Testis (tissue), 3 donors: ENCODE data around the gene PRKCD. TPM values are rescaled to one million over a fixed set of nuclear protein-coding genes. Genes with fewer than 3 reads are reported as not detected.

Experiments used
- DNase-seq: peaks from one replicate; pipeline ENCODE4 v3.0.0-alpha.2; 2019
- H3K27ac ChIP-seq, 2 donors: fragments of 200-600 bp; sonication (generic); one replicate each; pipeline ENCODE4 v1.5.1; 2019
- H3K27me3 ChIP-seq: fragments of 200-600 bp; sonication (generic); one replicate; pipeline ENCODE4 v1.5.1; 2019
- H3K36me3 ChIP-seq: fragments of 200-600 bp; sonication (generic); one replicate; pipeline ENCODE4 v1.5.1; 2017; ENCODE audit warnings: low read depth; ENCODE audit errors: missing control alignments
- H3K4me1 ChIP-seq: fragments of 200-600 bp; sonication (generic); one replicate; pipeline ENCODE4 v1.5.1; 2019
- H3K4me3 ChIP-seq, 2 donors: fragments of 200-600 bp; sonication (generic); one replicate each; pipeline ENCODE4 v1.5.1; 2017 to 2019
- H3K9me3 ChIP-seq: fragments of 200-600 bp; sonication (generic); one replicate; pipeline ENCODE4 v1.5.1; 2017
- CTCF ChIP-seq, 3 experiments: fragments of 450-650 bp in 2 of 3; fragments of 200-600 bp in 1 of 3; sonication (generic) in 1 of 3; IDR thresholded peaks; one replicate each; pipeline ENCODE4 v1.5.1; 2016 to 2019; ENCODE audit warnings: antibody characterized with exemption in 3 of 3, mild to moderate bottlenecking in 2 of 3, moderate library complexity in 1 of 3
- POLR2A ChIP-seq: fragments of 450-650 bp; IDR thresholded peaks from one replicate; pipeline ENCODE4 v1.6.1; 2017; ENCODE audit warnings: antibody characterized with exemption, mild to moderate bottlenecking, moderate library complexity
- WGBS, 2 donors: methylation state at CpG; one replicate each; pipeline ENCODE4 v1.1.5; 2018; 5-methylcytosine and 5-hydroxymethylcytosine counted together
- intact Hi-C: fragments of 100-400 bp; cut with DNase I; formaldehyde crosslinking; loops from one replicate; pipeline ENCODE4 v1.15.1; 2023; ENCODE audit warnings: low total_unique reads
- polyA plus RNA-seq: library from polyadenylated mRNA; stranded (reverse); fragments of 350-450 nt; fragmentation: Illumina TruSeq; extraction: RNeasy Lipid Tissue Mini Kit (QIAGEN cat#74804); gene quantifications from one replicate; pipeline ENCODE4 v1.2.3, GENCODE V29; 2014; ENCODE audit warnings: low read depth, low replicate concordance; ENCODE audit not compliant: insufficient read depth
- total RNA-seq, 2 donors: library from RNA; depleted of rRNA; stranded (reverse); fragments of >200 nt; gene quantifications; one replicate each; pipeline ENCODE4 v1.2.3, GENCODE V29; 2016

Gene PRKCD
- total and polyA plus RNA-seq, 3 donors from 2014 or later, result 36.3 to 44.5 (median 42.3) TPM

- Histone ChIP-seq H3K36me3 (no peaks in the 10 kb centered on the region), H3K27me3 (no peaks in the 10 kb centered on the region), H3K27ac (no peak overlapping the region), H3K4me3 (no peak overlapping the region), H3K9me3 (no peaks in the 10 kb centered on the region), H3K4me1 (no peaks in the 10 kb centered on the region)
- intact Hi-C loops, result no loop called here
- no peak for DNase-seq
- TF ChIP-seq CTCF (IDR thresholded peaks at IDR 0.05), result no peak
- no peak for TF ChIP-seq POLR2A
- WGBS, 2 donors, result 57 to 83% methylated on average over 4 to 5 of the region's 5 CpGs
Observed at GRCh38 chr3:53224026-53224425, 63.0 kb downstream of the PRKCD start.

GRCh38 chr3:53224536-53224935 lies 63.5 kb downstream of the PRKCD start:
- Histone ChIP-seq H3K4me3 (no peak overlapping the region), H3K27ac (no peak overlapping the region), H3K36me3 (no peaks in the 10 kb centered on the region), H3K27me3 (no peaks in the 10 kb centered on the region), H3K9me3 (no peaks in the 10 kb centered on the region), H3K4me1 (no peaks in the 10 kb centered on the region)
- 71% methylated on average over 5 of the region's 5 CpGs; no CpG with 5 or more reads in 1 of the 2 donors for whole genome bisulfite sequencing, 2 donors
- intact Hi-C loops, result no loop called here
- no peak for TF ChIP-seq POLR2A
- TF ChIP-seq CTCF (IDR thresholded peaks at IDR 0.05), result no peak
- no peak for DNase-seq

- Histone ChIP-seq H3K4me1 (no peaks in the 10 kb centered on the region), H3K9me3 (no peaks in the 10 kb centered on the region), H3K27me3 (no peaks in the 10 kb centered on the region), H3K27ac (no peak overlapping the region), H3K4me3 (no peak overlapping the region), H3K36me3 (no peaks in the 10 kb centered on the region)
- no peak for DNase-seq
- intact Hi-C loops, result no loop called here
- TF ChIP-seq CTCF (IDR thresholded peaks at IDR 0.05) (no peak), POLR2A (no peak)
- 83 to 92% methylated on average over 5 to 6 of the region's 6 CpGs for WGBS, 2 donors
Observed at GRCh38 chr3:53225181-53225580, 64.2 kb downstream of the PRKCD start.

DNA sequence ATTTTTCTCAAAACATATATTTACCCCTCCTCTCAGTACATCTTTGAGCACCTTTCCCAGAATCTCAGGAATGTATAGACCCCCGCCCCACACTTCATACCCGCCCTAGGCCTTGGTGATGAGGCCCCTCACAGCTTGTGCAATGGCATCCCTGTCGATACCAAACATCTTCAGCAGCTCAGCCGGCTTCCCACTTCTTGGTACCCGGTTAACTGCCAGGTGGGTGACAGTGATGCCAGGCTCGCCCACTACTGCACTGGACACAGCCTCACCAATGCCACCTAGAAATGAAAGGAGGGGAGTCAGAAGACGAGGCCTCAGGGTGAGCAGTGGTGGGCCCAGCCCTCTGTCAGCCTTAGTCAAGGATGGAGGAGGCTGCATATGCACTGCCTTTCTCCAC lies 64.6 kb downstream of the PRKCD start:
- intact Hi-C loops, result no loop called here
- no peaks in the 10 kb centered on the region for H3K36me3 ChIP-seq
- 96 to 98% methylated on average over 6 to 7 of the region's 7 CpGs for WGBS, 2 donors
- TF ChIP-seq POLR2A (no peak), CTCF (IDR thresholded peaks at IDR 0.05) (no peak)
- DNase-seq, result no peak
- no peaks in the 10 kb centered on the region for H3K27me3 ChIP-seq
- H3K27ac ChIP-seq, result no peak overlapping the region
- no peaks in the 10 kb centered on the region for H3K4me1 ChIP-seq
- no peaks in the 10 kb centered on the region for H3K9me3 ChIP-seq
- no peak overlapping the region for H3K4me3 ChIP-seq

GRCh38 chr3:53226142-53226840 lies 65.3 kb downstream of the PRKCD start:
- intact Hi-C loops, result no loop called here

More at GRCh38 chr3:53226142-53226840, 65.3 kb downstream of the PRKCD start:
- Histone ChIP-seq H3K4me1 (no peaks in the 10 kb centered on the region), H3K27ac (no peak overlapping the region), H3K36me3 (no peaks in the 10 kb centered on the region), H3K4me3 (no peak overlapping the region), H3K9me3 (no peaks in the 10 kb centered on the region), H3K27me3 (no peaks in the 10 kb centered on the region)
- WGBS, 2 donors, result 79 to 88% methylated on average over 12 of the region's 12 CpGs
- TF ChIP-seq CTCF (IDR thresholded peaks at IDR 0.05), result no peak
- no peak for TF ChIP-seq POLR2A
- no peak for DNase-seq
